Ovary (tissue), 3 donors: ENCODE data around the gene CFAP251.

Source experiments
- CTCF ChIP-seq, 3 donors: fragments of 450-650 bp in 2 of 3; fragments of 200-600 bp in 1 of 3; IDR thresholded peaks; one replicate each; pipeline versions ENCODE4 v1.5.1 to v1.8.0; 2016 to 2022; ENCODE audit warnings: antibody characterized with exemption in 3 of 3, mild to moderate bottlenecking in 1 of 3
- POLR2A ChIP-seq: fragments of 450-650 bp; IDR thresholded peaks from one replicate; pipeline ENCODE4 v1.6.1; 2017; ENCODE audit warnings: antibody characterized with exemption, mild to moderate bottlenecking, moderate library complexity
- donor health status: DM: no; HTN: no; CAD: no.

- TF ChIP-seq CTCF (IDR thresholded peaks at IDR 0.05) (no peak), POLR2A (no peak)
Observed at GRCh38 chr12:121908702-121909101, 9.7 kb upstream of the CFAP251 start.
